HG02981 (cell line): ENCODE results near the gene NEURL1B.
"Not testable (repeated sequence)": the region's sequence is repeated elsewhere in the genome, so short reads cannot be mapped to it uniquely, and the experiment has no call there.

Experiments
- ATAC-seq: cut with Tn5 transposase; IDR thresholded peaks from one replicate; pipeline ENCODE4 v1.9.1; 2021; ENCODE audit warnings: mild to moderate bottlenecking, moderate library complexity; ENCODE audit not compliant: unreplicated experiment

The NEURL1B gene

GRCh38 chr5:172672681-172673080, 31.6 kb downstream of the NEURL1B start:
- no peak for ATAC-seq

GRCh38 chr5:172674155-172674554, 33.1 kb downstream of the NEURL1B start:
- no peak for ATAC-seq

- ATAC-seq: no peak
Observed at GRCh38 chr5:172676914-172677475, 35.9 kb downstream of the NEURL1B start.

- ATAC-seq: not testable (repeated sequence)
Observed at GRCh38 chr5:172678362-172678874, 37.4 kb downstream of the NEURL1B start.

- no peak for ATAC-seq
Observed at GRCh38 chr5:172678902-172679301, 37.8 kb downstream of the NEURL1B start.

- ATAC-seq: no peak
Observed at GRCh38 chr5:172679628-172680212, 38.7 kb downstream of the NEURL1B start.

GRCh38 chr5:172680921-172681320, 39.9 kb downstream of the NEURL1B start:
- ATAC-seq: no peak

GRCh38 chr5:172681421-172681820, 40.4 kb downstream of the NEURL1B start:
- ATAC-seq: no peak

- no peak for ATAC-seq
Observed at GRCh38 chr5:172683264-172683644, 42.2 kb downstream of the NEURL1B start.

GRCh38 chr5:172683645-172684471, 42.8 kb downstream of the NEURL1B start:
- no peak for ATAC-seq

- no peak for ATAC-seq
Observed at GRCh38 chr5:172685091-172685490, 44.0 kb downstream of the NEURL1B start.

GRCh38 chr5:172686111-172686510, 45.0 kb downstream of the NEURL1B start:
- ATAC-seq: no peak

- no peak for ATAC-seq
Observed at GRCh38 chr5:172686539-172687390, 45.7 kb downstream of the NEURL1B start.

GRCh38 chr5:172687940-172688339, 46.9 kb downstream of the NEURL1B start:
- ATAC-seq: no peak

- ATAC-seq: peak; percentile 58
Observed at GRCh38 chr5:172688349-172689217, 47.5 kb downstream of the NEURL1B start.

- no peak for ATAC-seq
Observed at GRCh38 chr5:172689218-172689572, 48.1 kb downstream of the NEURL1B start.

- no peak for ATAC-seq
Observed at GRCh38 chr5:172689801-172690200, 48.7 kb downstream of the NEURL1B start.

- no peak for ATAC-seq
Observed at GRCh38 chr5:172690258-172691075, 49.4 kb downstream of the NEURL1B start.

GRCh38 chr5:172691886-172692285, 50.8 kb downstream of the NEURL1B start:
- no peak for ATAC-seq
